Sigmoid colon (tissue), 7 donors: ENCODE results near the gene GTF2IRD1. TPM values are rescaled to one million over a fixed set of nuclear protein-coding genes. Genes with fewer than 3 reads are reported as not detected.

Source experiments
- DNase-seq: peaks from one replicate; pipeline ENCODE4 v3.0.0-alpha.2; 2019
- H3K27ac ChIP-seq, 4 donors: fragments of 200-600 bp; sonication (generic); one replicate each; pipeline ENCODE4 v1.5.1; 2016 to 2019; ENCODE audit warnings: mild to moderate bottlenecking in 1 of 4
- H3K27me3 ChIP-seq, 3 donors: fragments of 200-600 bp; sonication (generic); one replicate each; pipeline ENCODE4 v1.5.1; 2019; ENCODE audit warnings: mild to moderate bottlenecking in 1 of 3
- H3K36me3 ChIP-seq, 4 donors: fragments of 200-600 bp; sonication (generic); one replicate each; pipeline ENCODE4 v1.5.1; 2016 to 2019
- H3K4me1 ChIP-seq, 4 donors: fragments of 200-600 bp; sonication (generic); one replicate each; pipeline ENCODE4 v1.5.1; 2017 to 2019
- H3K4me3 ChIP-seq, 4 donors: fragments of 200-600 bp; sonication (generic); one replicate each; pipeline ENCODE4 v1.5.1; 2017 to 2019; ENCODE audit warnings: mild to moderate bottlenecking in 2 of 4, moderate library complexity in 1 of 4
- H3K9me3 ChIP-seq, 4 donors: fragments of 200-600 bp in 3 of 4; sonication (generic) in 3 of 4; one replicate each; pipeline versions ENCODE4 v1.5.1 to v1.6.1; 2013 to 2019
- CTCF ChIP-seq, 4 experiments: fragments of 450-650 bp in 3 of 4; fragments of 200-600 bp in 1 of 4; IDR thresholded peaks; one replicate each; pipeline ENCODE4 v1.5.1; 2016 to 2019; ENCODE audit warnings: antibody characterized with exemption in 4 of 4, mild to moderate bottlenecking in 3 of 4, moderate library complexity in 2 of 4
- EP300 ChIP-seq, 4 donors: sonication (generic); formaldehyde crosslinking; IDR thresholded peaks; one replicate each; pipeline ENCODE4 v1.6.1; 2017; ENCODE audit warnings: antibody characterized with exemption in 4 of 4
- POLR2A ChIP-seq, 2 donors: fragments of 450-650 bp; IDR thresholded peaks; one replicate each; pipeline ENCODE4 v1.6.1; 2016; ENCODE audit warnings: antibody characterized with exemption in 2 of 2, mild to moderate bottlenecking in 2 of 2, moderate library complexity in 2 of 2
- POLR2AphosphoS5 ChIP-seq, 4 donors: sonication (generic); formaldehyde crosslinking; IDR thresholded peaks; one replicate each; pipeline ENCODE4 v1.6.1; 2017; ENCODE audit warnings: antibody characterized with exemption in 4 of 4
- WGBS, 2 donors: extraction: QIAGEN DNeasy Blood & Tissue Kit; methylation state at CpG; one replicate each; pipeline ENCODE4 v1.1.7; 2013; 5-methylcytosine and 5-hydroxymethylcytosine counted together
- intact Hi-C: fragments of 100-400 bp; cut with DNase I; formaldehyde crosslinking; loops from one replicate; pipeline ENCODE4 v1.15.1; 2023
- polyA plus RNA-seq, 3 donors: library from polyadenylated mRNA; stranded (reverse); fragments of 200-250 nt; gene quantifications; one replicate each; pipeline ENCODE4 v1.2.3, GENCODE V29; 2013
- total RNA-seq, 4 donors: library from RNA; depleted of rRNA; stranded (reverse); fragments of >200 nt; gene quantifications; one replicate each; pipeline ENCODE4 v1.1.0, GENCODE V29; 2016
- donor health status: healthy with polysubstance abuse.
- donor health status: Bipolar disorder and iron deficiency.
- donor health status: healthy.

GTF2IRD1 gene
- total and polyA plus RNA-seq, 7 donors = 1.8 to 24.2 (median 15.0) TPM

- no peak overlapping the region for H3K4me3 ChIP-seq
These were observed 25.0 kb downstream of the GTF2IRD1 start for GRCh38 chr7:74478671-74479065.

GRCh38 chr7:74479066-74479781 is 25.5 kb downstream of the GTF2IRD1 start:
- peaks cover 0 to 87% (median 79%) of the 10 kb centered on the region in 4 donors for H3K4me1 ChIP-seq
- no peak overlapping the region for H3K4me3 ChIP-seq
- H3K27ac ChIP-seq = peak overlapping the region; percentile 87 to 95 (median 94)
- intact Hi-C loops = no loop called here
- DNase-seq = peak; percentile 78
- H3K27me3 ChIP-seq = no peaks in the 10 kb centered on the region
- no peaks in the 10 kb centered on the region for H3K9me3 ChIP-seq
- no peaks in the 10 kb centered on the region for H3K36me3 ChIP-seq
- 9 to 37% methylated on average over 19 of the region's 19 CpGs for WGBS, 2 donors
- TF ChIP-seq EP300 (IDR thresholded peaks at IDR 0.05) (peak in 2 of 4 donors; percentile 71 to 79), POLR2AphosphoS5 (IDR thresholded peaks at IDR 0.05) (no peak)

More at GRCh38 chr7:74478671-74479065, 25.0 kb downstream of the GTF2IRD1 start:
- Histone ChIP-seq H3K36me3 (no peaks in the 10 kb centered on the region), H3K27ac (peak overlapping the region; percentile 87 to 95 (median 94)), H3K4me1 (peaks cover 0 to 81% (median 74%) of the 10 kb centered on the region in 4 donors), H3K9me3 (no peaks in the 10 kb centered on the region), H3K27me3 (no peaks in the 10 kb centered on the region)
- 87 to 96% methylated on average over 4 of the region's 4 CpGs for WGBS, 2 donors
- intact Hi-C loops = no loop called here
- DNase-seq = no peak
- no peak for TF ChIP-seq POLR2A (IDR thresholded peaks at IDR 0.05)
- no peak for TF ChIP-seq POLR2AphosphoS5 (IDR thresholded peaks at IDR 0.05)
- no peak for TF ChIP-seq EP300 (IDR thresholded peaks at IDR 0.05)
- no peak for TF ChIP-seq CTCF (IDR thresholded peaks at IDR 0.05)

- Histone ChIP-seq H3K9me3 (no peaks in the 10 kb centered on the region), H3K4me1 (peaks cover 0 to 88% (median 79%) of the 10 kb centered on the region in 4 donors), H3K36me3 (no peaks in the 10 kb centered on the region), H3K27me3 (no peaks in the 10 kb centered on the region), H3K27ac (peak overlapping the region; percentile 87 to 95 (median 94)), H3K4me3 (peak overlapping the region; percentile 10 to 45 (median 37))
- WGBS, 2 donors = 15 to 22% methylated on average over 40 of the region's 40 CpGs
- intact Hi-C loops = loop anchor here (1.0 kb wide), 1 partner anchor 27 kb away; the partner anchor contains the start of gene GTF2IRD1
- DNase-seq = peak; percentile 96
- peak in 1 of 4 experiments; percentile 14 for TF ChIP-seq CTCF (IDR thresholded peaks at IDR 0.05)
- TF ChIP-seq POLR2AphosphoS5 (IDR thresholded peaks at IDR 0.05) = peak; percentile 80 to 90 (median 86)
- peak; percentile 84 to 95 (median 89) for TF ChIP-seq EP300 (IDR thresholded peaks at IDR 0.05)
- peak; percentile 10 to 20 for TF ChIP-seq POLR2A (IDR thresholded peaks at IDR 0.05)
These were observed 26.5 kb downstream of the GTF2IRD1 start for GRCh38 chr7:74479961-74480829.

- peaks cover 0 to 85% (median 77%) of the 10 kb centered on the region in 4 donors for H3K4me1 ChIP-seq
- no peaks in the 10 kb centered on the region for H3K9me3 ChIP-seq
- H3K27ac ChIP-seq = peak overlapping the region; percentile 87 to 95 (median 94)
- H3K4me3 ChIP-seq = peak overlapping the region; percentile 10 to 45 (median 37)
- TF ChIP-seq EP300 (IDR thresholded peaks at IDR 0.05) (no peak), POLR2AphosphoS5 (IDR thresholded peaks at IDR 0.05) (no peak), POLR2A (IDR thresholded peaks at IDR 0.05) (no peak), CTCF (IDR thresholded peaks at IDR 0.05) (no peak)
- no peaks in the 10 kb centered on the region for H3K36me3 ChIP-seq
- DNase-seq = peak; percentile 84
- no peaks in the 10 kb centered on the region for H3K27me3 ChIP-seq
- intact Hi-C loops = loop anchor here (1.0 kb wide), 1 partner anchor 28 kb away; the partner anchor contains the start of gene GTF2IRD1
- WGBS, 2 donors = 38 to 43% methylated on average over 16 of the region's 16 CpGs
These were observed 27.2 kb downstream of the GTF2IRD1 start for GRCh38 chr7:74480861-74481417.
